ENCODE data around the gene PLCH1. TPM values are rescaled to one million over a fixed set of nuclear protein-coding genes. Genes with fewer than 3 reads are reported as not detected.

PLCH1 gene
- total and polyA plus RNA-seq, 12 donors = under 0.01 to 0.28 (median 0.10) TPM; not detected in 2

- no peaks in the 10 kb centered on the region for H3K4me1 ChIP-seq (replicated peaks in 1 of 2)
- 78 to 95% (median 89%) methylated on average over 4 of the region's 4 CpGs for WGBS, 4 donors
- intact Hi-C loops (cut with DNase I) = no loop called here
Observed at GRCh38 chr3:155370764-155371503, 373.9 kb downstream of the PLCH1 start.

GRCh38 chr3:155370198-155370597, 374.7 kb downstream of the PLCH1 start:
- no peak for DNase-seq
- H3K27me3 ChIP-seq = no peaks in the 10 kb centered on the region
- no peak overlapping the region for H3K4me3 ChIP-seq
- H3K9me3 ChIP-seq (replicated peaks in 1 of 3) = no peaks in the 10 kb centered on the region
- intact Hi-C loops (cut with DNase I) = no loop called here
- H3K36me3 ChIP-seq (replicated peaks in 1 of 2) = no peaks in the 10 kb centered on the region
- TF ChIP-seq POLR2A (IDR thresholded peaks at IDR 0.05) = no peak
- no peak for TF ChIP-seq CTCF (IDR thresholded peaks at IDR 0.05)
- H3K27ac ChIP-seq = no peak overlapping the region
- no peaks in the 10 kb centered on the region for H3K4me1 ChIP-seq (replicated peaks in 1 of 2)

More at GRCh38 chr3:155370764-155371503, 373.9 kb downstream of the PLCH1 start:
- no peaks in the 10 kb centered on the region for H3K27me3 ChIP-seq
- H3K4me3 ChIP-seq = no peak overlapping the region
- no peak for DNase-seq
- no peaks in the 10 kb centered on the region for H3K36me3 ChIP-seq (replicated peaks in 1 of 2)
- TF ChIP-seq POLR2A (IDR thresholded peaks at IDR 0.05) = no peak
- no peak for TF ChIP-seq CTCF (IDR thresholded peaks at IDR 0.05)
- H3K9me3 ChIP-seq (replicated peaks in 1 of 3) = no peaks in the 10 kb centered on the region
- no peak overlapping the region for H3K27ac ChIP-seq

- no peak overlapping the region for H3K4me3 ChIP-seq
- DNase-seq = no peak
- 45 to 81% (median 60%) methylated on average over 3 of the region's 3 CpGs for WGBS, 4 donors
- H3K36me3 ChIP-seq (replicated peaks in 1 of 2) = no peaks in the 10 kb centered on the region
- no peaks in the 10 kb centered on the region for H3K4me1 ChIP-seq (replicated peaks in 1 of 2)
- H3K27me3 ChIP-seq = no peaks in the 10 kb centered on the region
- no peaks in the 10 kb centered on the region for H3K9me3 ChIP-seq (replicated peaks in 1 of 3)
- intact Hi-C loops (cut with DNase I) = no loop called here
- H3K27ac ChIP-seq = no peak overlapping the region
- TF ChIP-seq CTCF (IDR thresholded peaks at IDR 0.05) (no peak), POLR2A (IDR thresholded peaks at IDR 0.05) (no peak)
Observed at GRCh38 chr3:155369735-155370134, 375.1 kb downstream of the PLCH1 start.

- DNase-seq = no peak
- 84 to 89% (median 86%) methylated on average over 5 of the region's 5 CpGs for WGBS, 4 donors
- Histone ChIP-seq H3K27me3 (no peaks in the 10 kb centered on the region), H3K27ac (no peak overlapping the region), H3K9me3 (replicated peaks in 1 of 3) (no peaks in the 10 kb centered on the region), H3K36me3 (replicated peaks in 1 of 2) (no peaks in the 10 kb centered on the region), H3K4me3 (no peak overlapping the region), H3K4me1 (replicated peaks in 1 of 2) (no peaks in the 10 kb centered on the region)
- intact Hi-C loops (cut with DNase I) = no loop called here
- TF ChIP-seq CTCF (IDR thresholded peaks at IDR 0.05) = no peak
- no peak for TF ChIP-seq POLR2A (IDR thresholded peaks at IDR 0.05)
Observed at GRCh38 chr3:155369244-155369643, 375.6 kb downstream of the PLCH1 start.

Measured in adrenal gland (tissue), 12 donors.